RCC 7860 (cell line): ENCODE results near the gene TMEM117.

Experiments used
- DNase-seq: peaks from one replicate; pipeline ENCODE4 v3.0.0-alpha.2; 2015; ENCODE audit warnings: low spot score
- FAIRE-seq: peaks from 2 replicates; lab custom pipeline; 2012; peaks lifted over from hg19 to GRCh38; lab: Jason Lieb, UNC

Gene TMEM117

GRCh38 chr12:44076871-44077270 is 241.0 kb downstream of the TMEM117 start:
- DNase-seq: no peak
- no peak for FAIRE-seq

- FAIRE-seq: no peak
- no peak for DNase-seq
These were observed 241.4 kb downstream of the TMEM117 start for GRCh38 chr12:44077294-44077693.

- no peak for DNase-seq
- no peak for FAIRE-seq
These were observed 242.4 kb downstream of the TMEM117 start for GRCh38 chr12:44078273-44078672.

DNA sequence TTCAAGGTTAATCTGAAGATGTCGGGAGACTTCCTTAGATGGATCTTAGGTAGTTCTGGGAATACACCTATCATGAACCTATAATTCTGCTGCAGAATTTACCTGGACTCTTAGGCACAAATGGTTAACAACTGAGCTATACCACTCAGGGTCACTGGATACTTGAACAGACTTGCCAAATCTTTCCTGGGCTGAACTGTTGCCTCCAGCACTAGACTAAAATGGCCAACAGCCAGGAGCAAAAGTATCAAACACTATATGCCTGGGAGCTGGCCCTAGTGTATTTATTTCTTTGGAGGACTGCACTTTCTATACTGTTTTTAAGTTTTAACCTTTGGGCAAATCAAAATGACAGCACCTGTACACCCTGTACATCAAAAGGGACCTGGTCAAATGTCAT is 252.8 kb downstream of the TMEM117 start:
- DNase-seq (no peak), FAIRE-seq (no peak)

- FAIRE-seq (no peak), DNase-seq (no peak)
These were observed 256.2 kb downstream of the TMEM117 start for GRCh38 chr12:44091948-44092606.

DNA sequence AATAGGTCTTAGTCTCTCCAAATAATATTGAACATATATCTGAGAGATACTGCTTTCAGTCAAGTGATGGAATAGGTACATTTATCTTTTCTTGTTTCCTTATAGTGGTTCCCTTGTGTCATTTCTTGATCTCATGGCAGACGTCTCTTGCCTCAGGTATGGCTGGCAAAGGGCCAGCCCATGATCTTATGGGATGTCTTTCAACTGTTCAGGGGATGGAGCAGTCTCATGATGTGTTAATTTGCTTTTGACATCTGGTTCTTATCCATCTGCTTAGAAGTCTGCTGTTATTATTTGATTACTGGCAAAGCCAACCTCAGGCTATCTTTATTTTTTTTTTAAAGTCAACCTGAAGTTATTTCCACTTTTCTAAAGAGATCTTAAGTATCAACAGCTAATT is 262.9 kb downstream of the TMEM117 start:
- FAIRE-seq: no peak
- no peak for DNase-seq

- FAIRE-seq: no peak
These were observed 263.6 kb downstream of the TMEM117 start for GRCh38 chr12:44099486-44099885.

DNA sequence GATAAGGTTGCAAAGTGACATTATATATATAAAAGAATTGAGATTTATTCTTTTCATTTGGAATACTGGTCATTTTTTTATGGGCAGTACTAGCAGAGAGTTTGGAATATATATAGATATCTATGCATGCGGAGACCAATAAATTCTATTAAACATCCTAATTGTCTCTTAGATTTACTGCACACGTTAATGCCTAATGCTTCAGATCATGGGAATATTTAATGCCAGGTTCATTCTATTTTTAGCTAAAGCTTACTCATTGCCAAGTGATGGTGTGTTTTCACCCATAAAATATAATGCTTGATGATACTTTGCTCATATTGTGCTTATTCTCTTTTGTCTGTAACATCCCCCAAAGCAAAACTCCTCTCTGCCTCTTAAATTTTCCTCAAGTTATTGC is 264.4 kb downstream of the TMEM117 start:
- FAIRE-seq (no peak), DNase-seq (no peak)

More at GRCh38 chr12:44099486-44099885, 263.6 kb downstream of the TMEM117 start:
- DNase-seq: no peak

DNA sequence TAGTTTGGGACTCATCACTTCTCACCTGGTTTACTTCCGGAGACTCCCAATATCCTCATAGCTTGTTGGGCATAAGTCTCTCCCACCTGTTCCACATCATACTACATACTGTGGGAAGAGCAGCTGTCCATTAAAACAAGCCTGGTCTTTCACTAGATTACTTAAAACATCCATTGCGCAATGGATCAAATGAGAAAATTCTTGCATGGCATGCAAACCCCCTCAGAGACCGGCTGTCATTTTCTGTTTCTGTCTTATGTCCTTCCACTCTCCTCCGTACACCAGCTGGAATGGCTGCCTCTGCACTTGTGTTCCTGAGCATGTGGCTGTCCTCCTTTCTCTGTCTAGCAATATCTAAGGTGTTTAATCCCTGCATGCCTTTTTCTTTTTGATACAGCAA is 265.6 kb downstream of the TMEM117 start:
- DNase-seq (no peak), FAIRE-seq (no peak)

- no peak for DNase-seq
- no peak for FAIRE-seq
These were observed 279.0 kb downstream of the TMEM117 start for GRCh38 chr12:44114906-44115305.

DNA sequence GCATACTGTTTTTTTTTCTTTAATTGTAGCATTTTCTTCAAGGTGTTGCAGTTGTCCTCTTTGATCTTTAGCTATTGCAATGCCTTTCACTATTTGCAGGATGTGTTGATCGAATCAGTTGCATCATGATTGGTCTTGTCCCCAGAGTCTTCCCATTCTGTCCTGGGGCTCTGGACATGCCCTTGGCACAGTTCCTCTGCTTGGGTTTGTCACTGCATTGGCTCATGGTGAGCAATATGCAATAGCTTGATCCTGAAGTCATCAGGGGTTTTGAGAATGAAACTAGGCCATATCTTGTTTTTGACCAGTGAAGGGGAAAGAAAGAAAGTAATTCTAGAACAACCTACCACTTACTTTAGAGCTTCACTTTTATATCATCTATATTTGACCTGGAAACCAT is 281.5 kb downstream of the TMEM117 start:
- DNase-seq: no peak
- FAIRE-seq: no peak

DNA sequence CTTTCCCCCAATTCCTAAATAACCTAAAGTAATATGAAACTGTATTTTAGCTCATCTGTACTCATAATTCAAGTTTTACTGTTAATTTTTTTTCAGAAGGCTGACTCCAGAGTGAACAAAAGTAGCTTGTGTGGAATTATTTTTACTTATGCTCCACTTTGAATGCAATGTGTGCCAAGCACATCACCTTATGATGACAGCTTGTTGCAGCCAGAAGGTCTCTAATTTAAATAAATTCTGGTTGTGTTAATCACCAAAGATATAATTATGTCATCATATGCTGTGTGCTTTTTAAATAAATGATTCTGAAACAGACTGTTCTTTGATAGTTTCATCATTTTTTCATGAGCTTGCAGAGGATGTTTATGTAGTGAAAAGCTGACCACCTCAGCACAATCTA is 283.1 kb downstream of the TMEM117 start:
- DNase-seq: no peak
- no peak for FAIRE-seq

- no peak for DNase-seq
- no peak for FAIRE-seq
These were observed 290.9 kb downstream of the TMEM117 start for GRCh38 chr12:44126806-44127205.

DNA sequence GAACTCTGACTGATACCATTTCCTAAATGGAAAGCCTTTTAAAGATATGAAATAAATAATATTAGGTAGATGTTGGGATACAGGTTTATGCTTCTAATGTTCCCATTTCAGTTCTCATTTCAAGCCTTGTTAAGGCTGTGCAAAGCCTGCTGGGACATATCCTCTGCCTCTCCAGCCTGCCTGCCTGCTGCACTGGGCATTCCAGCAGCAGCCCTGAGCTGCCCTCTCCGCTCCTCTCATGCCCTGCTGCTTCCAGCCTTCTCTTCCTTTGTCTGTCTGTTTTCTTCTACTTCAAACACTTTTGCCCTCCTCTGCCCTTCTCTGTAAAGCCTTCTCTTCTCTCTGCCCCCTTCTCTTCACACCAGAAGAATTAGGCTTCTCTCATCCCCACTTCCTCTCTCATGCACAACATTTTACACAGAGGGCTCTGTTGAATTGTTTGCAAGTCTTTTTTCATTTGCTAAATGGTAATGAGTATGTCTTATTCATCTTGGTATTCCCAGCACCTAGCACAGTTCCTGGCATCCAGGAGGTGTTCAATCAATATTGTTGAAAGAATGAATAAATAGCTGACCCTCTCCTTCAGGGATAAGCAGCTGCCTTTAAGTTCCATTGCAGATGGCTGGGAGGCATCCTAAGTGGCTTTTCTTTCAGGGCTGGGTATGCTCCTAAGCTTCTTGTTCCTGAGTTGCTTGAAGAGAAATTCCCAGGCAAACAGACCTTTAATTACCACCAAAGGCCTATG is 292.3 kb downstream of the TMEM117 start:
- no peak for FAIRE-seq

GRCh38 chr12:44143175-44143574 is 307.3 kb downstream of the TMEM117 start:
- FAIRE-seq (no peak), DNase-seq (no peak)

More for the DNA sequence above, 292.3 kb downstream of the TMEM117 start:
- DNase-seq: no peak

- no peak for FAIRE-seq
These were observed 313.1 kb downstream of the TMEM117 start for GRCh38 chr12:44148936-44149335.

GRCh38 chr12:44154128-44154527 is 318.2 kb downstream of the TMEM117 start:
- DNase-seq: no peak
- no peak for FAIRE-seq

More at GRCh38 chr12:44148936-44149335, 313.1 kb downstream of the TMEM117 start:
- no peak for DNase-seq

- DNase-seq (no peak), FAIRE-seq (no peak)
These were observed 319.5 kb downstream of the TMEM117 start for GRCh38 chr12:44155358-44155757.

DNA sequence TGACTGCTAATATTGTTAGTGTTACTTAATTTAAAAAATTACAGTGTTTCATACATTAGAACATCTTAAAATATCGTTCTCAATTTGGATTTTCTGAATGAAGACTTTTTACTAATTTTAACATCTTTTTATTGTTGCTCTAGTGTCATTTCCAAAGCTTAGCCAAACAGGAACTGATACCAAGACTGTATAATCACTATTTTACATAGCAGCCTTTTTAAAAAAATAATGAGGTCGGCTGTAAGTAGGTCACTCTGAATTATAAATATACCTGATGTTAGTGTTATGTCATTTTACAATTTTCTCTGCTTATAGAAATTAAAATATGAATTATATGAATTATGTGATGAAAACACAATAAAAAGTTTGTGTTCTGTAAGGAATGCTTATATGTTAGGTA is 321.5 kb downstream of the TMEM117 start:
- no peak for DNase-seq
- no peak for FAIRE-seq

- DNase-seq: no peak
- no peak for FAIRE-seq
These were observed 322.9 kb downstream of the TMEM117 start for GRCh38 chr12:44158746-44159145.

DNA sequence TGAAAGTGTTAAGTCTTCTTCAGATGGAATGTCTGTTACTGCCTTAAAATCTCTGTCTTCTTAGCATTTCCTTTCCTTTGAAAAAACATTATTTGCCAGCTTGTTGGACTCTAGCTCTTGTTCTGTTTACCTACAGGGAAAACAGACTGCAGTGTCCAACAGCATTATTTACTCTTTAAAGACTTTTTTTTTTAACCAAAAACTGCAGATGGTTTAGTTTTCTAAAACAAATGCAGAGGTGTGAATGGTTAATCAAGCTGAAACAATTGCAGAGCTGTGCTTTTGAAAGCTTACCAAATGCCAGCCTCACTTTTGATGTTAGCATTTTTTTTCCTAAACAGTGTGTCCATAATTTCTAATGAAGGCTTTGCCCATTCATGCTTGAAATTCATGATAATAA is 323.3 kb downstream of the TMEM117 start:
- FAIRE-seq (no peak), DNase-seq (no peak)

DNA sequence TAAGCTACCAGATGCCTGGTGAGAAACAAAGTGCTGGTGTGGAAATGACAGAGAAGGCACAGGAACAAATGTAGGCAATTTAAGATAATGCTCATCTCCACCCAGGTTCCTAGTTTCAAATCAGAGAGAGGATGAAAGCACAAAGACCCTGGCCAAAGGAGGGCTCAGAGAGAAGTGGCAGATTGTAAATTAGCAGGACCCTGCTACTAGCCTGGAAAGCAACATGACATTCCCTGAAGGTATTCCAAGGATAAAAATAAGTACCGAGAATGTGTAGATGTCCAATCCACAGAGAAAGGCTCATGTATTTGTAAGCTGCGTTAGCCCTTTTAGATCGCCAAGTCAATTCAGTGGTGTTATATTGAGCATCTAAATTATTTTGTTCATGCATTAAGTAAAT is 324.0 kb downstream of the TMEM117 start:
- no peak for DNase-seq
- FAIRE-seq: no peak
